Fibroblast of skin of left biceps (primary cell): ENCODE results near the gene MICALL1.
A peak's percentile ranks its signal among the peaks of the same experiment; 100 is the strongest.
"Not testable (repeated sequence)": the region's sequence is repeated elsewhere in the genome, so short reads cannot be mapped to it uniquely, and the experiment has no call there.

Experiments
- DNase-seq, 2 experiments: peaks; one replicate each; pipeline ENCODE4 v3.0.0-alpha.2; 2013; ENCODE audit warnings: low read depth in 2 of 2

The MICALL1 gene

GRCh38 chr22:37926771-37927636, 20.9 kb downstream of the MICALL1 start:
- DNase-seq = no peak

DNA sequence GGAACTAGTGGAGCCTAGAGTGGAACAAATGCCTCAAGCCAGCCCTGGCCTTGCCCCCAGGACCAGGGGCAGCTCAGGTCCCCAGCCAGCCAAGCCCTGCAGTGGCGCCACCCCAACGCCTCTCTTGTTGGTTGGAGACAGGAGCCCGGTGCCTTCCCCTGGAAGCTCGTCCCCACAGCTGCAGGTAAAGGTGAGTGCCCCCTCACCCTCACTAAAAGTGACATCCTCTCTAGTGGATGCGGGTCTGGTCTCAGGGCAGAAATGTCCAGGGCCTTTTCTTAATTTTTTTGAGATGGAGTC, 21.5 kb downstream of the MICALL1 start:
- DNase-seq = no peak

- no peak for DNase-seq
Measured at GRCh38 chr22:37929390-37929789, 23.3 kb downstream of the MICALL1 start.

GRCh38 chr22:37930270-37930951, 24.3 kb downstream of the MICALL1 start:
- no peak for DNase-seq

DNA sequence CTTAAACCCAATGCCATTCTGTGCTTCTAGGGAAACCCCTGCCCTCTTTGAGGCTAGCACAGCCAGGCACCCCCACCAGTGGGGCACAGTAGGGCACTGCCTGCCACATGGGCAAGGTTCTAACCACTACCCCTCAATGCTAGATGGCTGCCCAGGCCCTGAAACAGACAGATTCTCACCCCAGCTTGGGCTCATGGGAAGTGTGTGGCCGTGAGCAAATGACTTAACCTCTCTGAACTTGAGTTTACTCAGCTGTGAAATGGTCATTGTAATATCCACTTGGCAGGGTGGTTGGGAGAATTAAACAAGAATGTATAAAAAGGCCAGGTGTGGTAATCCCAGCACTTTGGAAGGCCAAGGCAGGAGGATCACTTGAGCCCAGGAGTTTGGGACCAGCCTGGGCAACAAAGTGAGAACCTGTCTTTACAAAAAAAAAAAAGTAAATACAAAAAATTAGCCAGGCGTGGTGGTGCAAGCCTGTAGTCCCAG, 24.9 kb downstream of the MICALL1 start:
- no peak for DNase-seq

- DNase-seq = no peak
Measured at GRCh38 chr22:37931893-37932389, 25.8 kb downstream of the MICALL1 start.

- no peak for DNase-seq
Measured at GRCh38 chr22:37932401-37932800, 26.3 kb downstream of the MICALL1 start.

GRCh38 chr22:37932821-37933578, 26.9 kb downstream of the MICALL1 start:
- DNase-seq = no peak

- peak; percentile 72 to 76 for DNase-seq
Measured at GRCh38 chr22:37933711-37934376, 27.7 kb downstream of the MICALL1 start.

DNA sequence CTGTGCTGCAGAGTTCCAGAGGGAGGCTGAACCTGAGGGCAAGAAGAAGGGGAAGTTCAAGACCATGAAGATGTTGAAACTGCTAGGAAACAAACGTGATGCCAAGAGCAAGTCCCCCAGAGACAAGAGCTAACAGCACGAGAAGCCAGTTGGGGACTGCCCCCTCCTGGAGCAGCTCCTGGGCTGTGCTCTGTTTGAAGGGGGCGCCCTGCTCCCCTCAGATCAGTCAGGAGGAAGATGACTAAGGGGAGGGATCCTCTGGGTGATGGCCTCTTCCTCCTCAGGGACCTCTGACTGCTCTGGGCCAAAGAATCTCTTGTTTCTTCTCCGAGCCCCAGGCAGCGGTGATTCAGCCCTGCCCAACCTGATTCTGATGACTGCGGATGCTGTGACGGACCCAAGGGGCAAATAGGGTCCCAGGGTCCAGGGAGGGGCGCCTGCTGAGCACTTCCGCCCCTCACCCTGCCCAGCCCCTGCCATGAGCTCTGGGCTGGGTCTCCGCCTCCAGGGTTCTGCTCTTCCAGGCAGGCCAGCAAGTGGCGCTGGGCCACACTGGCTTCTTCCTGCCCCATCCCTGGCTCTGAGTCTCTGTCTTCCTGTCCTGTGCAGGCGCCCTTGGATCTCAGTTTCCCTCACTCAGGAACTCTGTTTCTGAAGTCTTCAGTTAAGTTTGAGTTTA, 34.7 kb downstream of the MICALL1 start:
- no peak for DNase-seq

- no peak for DNase-seq
Measured at GRCh38 chr22:37942133-37942532, 36.0 kb downstream of the MICALL1 start.

GRCh38 chr22:37943136-37943824, 37.2 kb downstream of the MICALL1 start:
- DNase-seq = no peak

- no peak for DNase-seq
Measured at GRCh38 chr22:37943825-37944198, 37.7 kb downstream of the MICALL1 start.

GRCh38 chr22:37944423-37944822, 38.3 kb downstream of the MICALL1 start:
- DNase-seq = not testable (repeated sequence)

GRCh38 chr22:37947142-37947795, 41.2 kb downstream of the MICALL1 start:
- DNase-seq = not testable (repeated sequence)

DNA sequence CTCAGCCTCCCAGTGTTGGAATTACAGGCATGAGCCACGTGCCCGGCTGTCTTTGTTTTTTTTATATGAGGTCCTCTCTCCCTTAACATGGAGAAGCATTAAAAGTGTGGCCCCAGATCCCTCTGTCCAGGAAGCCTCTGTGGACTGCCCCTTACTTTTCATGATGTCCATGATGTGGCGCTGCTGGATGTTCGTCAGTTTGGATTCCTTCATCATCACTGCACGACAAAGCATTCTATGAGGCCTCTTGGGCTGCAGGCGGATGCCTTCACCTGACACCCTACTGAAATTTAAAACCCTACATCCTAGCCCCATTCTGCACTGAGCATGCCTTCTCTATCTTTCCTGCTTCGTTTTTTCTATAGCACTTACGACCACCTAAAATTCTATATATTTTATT, 45.2 kb downstream of the MICALL1 start:
- no peak for DNase-seq

- DNase-seq = not testable (repeated sequence)
Measured at GRCh38 chr22:37952629-37953028, 46.5 kb downstream of the MICALL1 start.

DNA sequence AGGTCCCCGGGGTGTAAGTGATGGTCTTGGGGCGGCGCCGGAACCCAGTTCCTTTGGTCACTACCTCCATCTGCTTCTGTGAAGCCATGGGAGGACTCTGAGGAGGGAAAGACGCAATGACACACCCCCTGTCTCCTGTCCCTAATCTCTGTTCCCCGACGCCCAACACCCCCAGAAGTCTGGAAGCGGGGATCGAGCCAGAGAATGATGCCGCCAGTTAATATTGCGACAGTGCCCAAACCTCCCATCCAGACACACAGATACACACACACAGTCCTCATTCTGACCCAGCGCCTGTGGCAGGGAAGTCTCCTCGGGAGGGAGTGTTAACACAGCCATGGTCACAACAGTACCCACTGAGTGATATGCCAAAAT, 47.0 kb downstream of the MICALL1 start:
- no peak for DNase-seq

GRCh38 chr22:37953437-37954179, 47.5 kb downstream of the MICALL1 start, which contains the start of the genes C22orf23 and POLR2F:
Gene C22orf23, minus strand, starts transcription at chr22:37953601. Its CDS starts 452 bp downstream, at chr22:37953149.
Gene POLR2F, plus strand, starts transcription at chr22:37953699. Its CDS starts 89 bp downstream, at chr22:37953788.
- DNase-seq = peak; percentile 78
